ENCODE results near the gene CYFIP1.

The CYFIP1 gene

GRCh38 chr15:22967084-22967770 is 12.9 kb downstream of the CYFIP1 start:
- no peak for DNase-seq

GRCh38 chr15:22966321-22967083 is 13.7 kb downstream of the CYFIP1 start:
- DNase-seq, result no peak

DNA sequence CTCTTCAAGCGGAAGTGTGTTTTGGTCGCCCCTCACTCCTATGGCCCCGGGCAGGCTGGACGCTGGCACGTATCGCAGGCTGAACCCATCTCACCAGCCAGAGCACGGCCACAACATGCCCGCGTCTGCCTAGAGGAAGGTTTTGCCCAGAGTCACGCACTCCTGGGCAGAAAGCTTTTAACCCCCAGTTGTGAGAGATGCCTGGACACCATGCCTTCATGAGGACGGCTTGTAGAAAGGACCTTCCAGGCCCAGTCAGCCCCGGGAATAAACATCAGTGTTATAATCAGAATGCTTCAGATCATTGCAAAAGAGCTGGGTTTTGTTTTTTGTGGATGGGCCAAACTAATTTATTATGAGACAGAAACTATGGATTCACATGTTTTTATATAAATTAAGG is 16.5 kb downstream of the CYFIP1 start:
- no peak for DNase-seq

DNA sequence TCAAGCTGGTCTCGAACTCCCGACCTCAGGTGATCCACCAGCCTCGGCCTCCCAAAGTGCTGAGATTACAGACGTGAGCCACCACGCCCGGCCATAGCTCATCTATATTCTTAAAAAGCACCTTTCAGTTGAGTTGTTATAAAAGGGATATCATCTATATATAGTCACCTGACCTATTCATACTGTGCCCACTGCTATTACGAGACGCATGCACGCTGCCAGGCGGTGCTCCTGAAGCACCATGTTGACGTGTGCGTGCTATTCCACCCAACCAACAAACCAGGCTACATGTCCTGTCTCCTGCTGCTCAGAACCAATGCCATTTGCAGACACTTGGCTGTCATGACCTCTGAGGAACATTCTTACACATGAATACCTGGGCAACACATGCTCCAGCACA is 17.6 kb downstream of the CYFIP1 start:
- no peak for DNase-seq

GRCh38 chr15:22961762-22962161 is 18.4 kb downstream of the CYFIP1 start:
- no peak for DNase-seq

DNA sequence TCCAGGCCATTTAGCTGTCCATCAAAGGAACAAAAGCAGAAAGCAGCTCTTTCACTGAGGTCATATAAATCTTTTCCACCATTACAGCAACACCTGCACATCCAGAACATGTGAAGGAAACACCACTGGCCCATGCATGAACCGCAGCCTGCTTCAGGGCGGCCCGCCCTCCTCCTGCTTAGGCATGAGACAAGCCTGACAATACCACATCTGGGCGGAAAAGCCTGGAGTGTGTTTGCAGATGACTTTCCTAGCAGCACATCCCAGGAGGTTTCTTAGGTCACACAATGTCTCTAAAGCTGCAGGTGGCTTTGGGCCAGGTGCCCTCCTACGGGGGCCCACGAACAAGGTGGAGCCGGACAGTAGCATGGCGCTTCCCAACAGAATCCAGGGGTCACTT is 19.6 kb downstream of the CYFIP1 start:
- DNase-seq, result no peak

GRCh38 chr15:22960126-22960525 is 20.0 kb downstream of the CYFIP1 start:
- DNase-seq, result no peak

- no peak for DNase-seq
Observed at GRCh38 chr15:22959321-22960101, 20.7 kb downstream of the CYFIP1 start.

- no peak for DNase-seq
Observed at GRCh38 chr15:22958487-22959280, 21.5 kb downstream of the CYFIP1 start.

- DNase-seq, result no peak
Observed at GRCh38 chr15:22956978-22957260, 23.2 kb downstream of the CYFIP1 start.

GRCh38 chr15:22956257-22956977 is 23.8 kb downstream of the CYFIP1 start:
- DNase-seq, result peak; percentile 63

- no peak for DNase-seq
Observed at GRCh38 chr15:22955544-22956119, 24.5 kb downstream of the CYFIP1 start.

- DNase-seq, result no peak
Observed at GRCh38 chr15:22954798-22955543, 25.2 kb downstream of the CYFIP1 start.

DNA sequence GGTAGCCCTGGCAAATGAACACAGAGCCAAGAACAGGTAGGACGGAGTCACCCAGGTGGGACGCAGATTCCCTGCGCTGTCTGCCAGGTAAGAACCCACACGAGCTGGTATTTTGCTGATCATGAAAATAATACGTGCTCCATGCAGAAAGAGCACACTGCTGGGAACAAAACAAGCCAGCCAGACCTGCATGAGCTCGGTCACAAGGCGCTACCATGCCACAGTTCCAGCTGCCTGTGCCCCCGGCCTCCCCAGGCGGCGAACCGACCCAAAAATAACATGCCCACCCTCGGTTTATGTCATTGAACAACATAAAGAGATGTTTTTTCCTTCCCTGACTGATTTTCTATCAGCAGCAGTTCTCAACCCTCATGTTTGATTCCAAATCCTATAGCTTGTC is 25.8 kb downstream of the CYFIP1 start:
- DNase-seq, result no peak

DNA sequence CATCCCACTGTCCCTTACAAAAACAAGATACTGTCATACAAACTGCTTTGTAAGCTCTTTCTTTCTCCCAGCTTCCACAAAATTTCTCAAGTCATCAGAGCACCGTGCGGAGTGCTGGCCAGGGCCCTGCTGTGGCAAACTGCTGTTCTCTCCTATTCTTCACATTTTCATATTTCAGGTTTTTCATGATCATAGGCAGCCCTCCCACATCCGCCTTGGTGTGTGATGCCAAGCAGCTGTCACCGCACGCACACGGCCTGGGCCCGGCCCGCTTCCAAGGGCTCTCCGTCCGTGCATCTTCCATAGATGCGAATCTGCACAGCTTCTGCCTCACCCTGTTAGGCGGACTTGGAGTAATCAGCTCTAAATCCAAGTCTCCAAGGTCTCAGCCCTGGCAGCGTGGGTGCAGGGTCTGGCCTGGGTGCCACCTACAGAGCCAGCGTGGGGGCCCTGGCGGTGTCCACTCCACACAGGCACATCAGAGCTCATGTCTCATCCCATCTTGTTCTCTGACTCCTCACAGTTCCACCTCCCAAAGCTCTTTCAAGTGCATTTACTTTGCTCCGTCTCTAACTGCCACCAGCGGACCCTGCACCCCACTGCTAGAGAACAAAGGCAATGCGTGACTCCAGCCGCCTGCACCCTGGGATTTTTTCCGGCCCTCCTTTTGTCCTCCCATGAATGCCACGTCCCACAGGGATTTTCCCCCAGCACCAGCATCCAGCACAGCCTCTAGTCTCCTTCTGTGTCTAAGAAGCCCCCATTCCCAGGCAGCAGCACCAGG is 27.2 kb downstream of the CYFIP1 start:
- peak; percentile 50 for DNase-seq

DNA sequence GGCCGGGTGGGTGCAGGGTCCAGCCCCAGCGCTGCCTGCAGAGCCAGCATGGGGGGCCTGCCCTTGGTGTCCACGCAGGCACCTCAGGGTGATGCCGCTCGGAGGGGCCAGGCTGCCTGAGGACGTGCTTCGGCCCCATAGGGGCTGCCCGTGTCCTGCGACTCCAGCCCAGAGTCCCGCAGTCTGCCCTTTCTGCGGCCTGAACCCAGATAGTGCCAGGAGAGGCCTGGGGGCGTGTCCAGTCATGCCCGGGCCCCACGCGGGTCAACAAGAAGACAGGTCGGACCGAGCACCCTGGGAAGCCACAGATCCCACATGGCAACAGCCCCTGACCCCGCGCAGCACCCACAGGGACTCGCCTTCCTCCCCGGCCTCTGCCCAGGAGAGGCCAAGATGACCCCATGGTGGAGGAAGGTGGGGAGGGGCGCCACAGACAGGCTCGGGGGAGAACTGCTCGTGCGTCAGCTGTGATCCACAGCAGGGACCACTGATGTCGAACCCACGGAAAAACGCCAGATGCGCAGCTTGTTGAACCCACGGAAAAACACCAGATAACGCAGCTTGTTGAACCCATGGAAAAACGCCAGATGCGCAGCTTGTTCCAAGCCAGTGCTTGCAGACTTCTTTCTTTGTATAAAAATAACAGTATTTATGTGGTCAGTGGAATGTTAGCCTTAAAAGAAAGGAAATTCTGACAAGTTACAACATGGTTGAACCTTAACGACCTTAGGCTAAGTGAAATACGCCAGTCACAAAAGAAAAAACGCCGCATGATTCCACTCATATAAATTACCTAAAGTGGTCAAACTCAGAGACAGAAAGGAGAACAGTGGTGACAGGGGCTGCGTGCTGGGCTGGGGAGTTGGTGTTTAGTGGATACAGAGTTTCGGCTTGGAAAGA is 28.5 kb downstream of the CYFIP1 start:
- no peak for DNase-seq

GRCh38 chr15:22951031-22951380 is 29.2 kb downstream of the CYFIP1 start:
- no peak for DNase-seq

- DNase-seq, result no peak
Observed at GRCh38 chr15:22950256-22950990, 29.7 kb downstream of the CYFIP1 start.

- peak; percentile 73 for DNase-seq
Observed at GRCh38 chr15:22949074-22949547, 31.1 kb downstream of the CYFIP1 start.

All from eye (tissue), 1 donor.